Activated T-helper 17 cell treated with anti-CD3 and anti-CD28 coated beads, Interleukin-2, amount 50 U/mL, for 72 hours (primary cell): ENCODE measurements around the gene STAB1. TPM values are rescaled to one million over a fixed set of nuclear protein-coding genes. Genes with fewer than 3 reads are reported as not detected.
"Not testable (repeated sequence)": the region's sequence is repeated elsewhere in the genome, so short reads cannot be mapped to it uniquely, and the experiment has no call there.

ENCODE experiments used
- ATAC-seq: fragments of 150-1000 bp; cut with Tn5 transposase; replicated peaks from 2 replicates; pipeline ENCODE4 v1.10.0; 2021; ENCODE audit warnings: mild to moderate bottlenecking, moderate library complexity
- H3K27ac Mint-ChIP-seq: one replicate; pipeline ENCODE4 v1.8.0; 2022; ENCODE audit warnings: mixed read lengths
- H3K27me3 Mint-ChIP-seq: one replicate; pipeline ENCODE4 v1.8.0; 2022; ENCODE audit warnings: mixed read lengths
- H3K36me3 Mint-ChIP-seq: one replicate; pipeline ENCODE4 v1.8.0; 2022; ENCODE audit warnings: low read depth, mild to moderate bottlenecking, mixed read lengths
- H3K4me1 Mint-ChIP-seq: one replicate; pipeline ENCODE4 v1.8.0; 2022; ENCODE audit warnings: mixed read lengths
- H3K4me3 Mint-ChIP-seq: one replicate; pipeline ENCODE4 v1.8.0; 2022; ENCODE audit warnings: mild to moderate bottlenecking, mixed read lengths
- H3K9me3 Mint-ChIP-seq: one replicate; pipeline ENCODE4 v1.8.0; 2022; ENCODE audit warnings: mixed read lengths
- total RNA-seq, 2 donors: library from RNA; stranded (reverse); gene quantifications; one replicate each; pipeline ENCODE4 v1.2.3, GENCODE V29; 2022

The STAB1 gene
- total RNA-seq, 2 donors from 2014 or later, result 0.19 to 0.26 TPM

DNA sequence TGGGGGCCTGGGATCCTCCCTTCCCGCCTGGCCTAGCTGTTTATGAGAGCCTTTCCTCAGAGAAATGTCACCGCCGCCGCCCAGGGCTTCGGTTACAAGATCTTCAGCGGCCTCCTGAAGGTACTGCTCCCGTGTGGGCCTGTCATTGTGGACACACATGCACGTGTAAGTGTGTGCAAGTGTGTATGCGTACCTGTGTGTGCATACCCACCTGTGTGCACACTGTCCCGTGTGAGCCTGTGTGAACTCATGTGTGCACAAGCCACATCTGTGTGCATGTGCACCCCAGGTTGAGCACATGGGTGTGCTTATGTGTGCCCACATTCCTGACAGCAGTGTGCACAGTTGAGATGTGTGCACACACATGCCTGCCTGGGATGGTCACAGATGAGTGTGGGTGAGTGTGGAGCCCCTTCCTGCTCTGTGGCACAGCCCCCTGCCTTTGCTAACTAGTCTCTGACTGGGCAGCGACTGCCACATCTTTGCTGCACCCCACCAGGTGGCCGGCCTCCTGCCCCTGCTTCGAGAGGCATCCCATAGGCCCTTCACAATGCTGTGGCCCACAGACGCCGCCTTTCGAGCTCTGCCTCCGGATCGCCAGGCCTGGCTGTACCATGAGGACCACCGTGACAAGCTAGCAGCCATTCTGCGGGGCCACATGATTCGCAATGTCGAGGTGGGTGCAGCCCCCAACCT is 24.5 kb downstream of the STAB1 start:
- H3K27ac Mint-ChIP-seq, result no peak overlapping the region
- H3K4me1 Mint-ChIP-seq, result no peaks in the 10 kb centered on the region
- no peak overlapping the region for H3K4me3 Mint-ChIP-seq
- no peaks in the 10 kb centered on the region for H3K9me3 Mint-ChIP-seq
- ATAC-seq, result no peak
- no peaks in the 10 kb centered on the region for H3K36me3 Mint-ChIP-seq
- no peaks in the 10 kb centered on the region for H3K27me3 Mint-ChIP-seq

DNA sequence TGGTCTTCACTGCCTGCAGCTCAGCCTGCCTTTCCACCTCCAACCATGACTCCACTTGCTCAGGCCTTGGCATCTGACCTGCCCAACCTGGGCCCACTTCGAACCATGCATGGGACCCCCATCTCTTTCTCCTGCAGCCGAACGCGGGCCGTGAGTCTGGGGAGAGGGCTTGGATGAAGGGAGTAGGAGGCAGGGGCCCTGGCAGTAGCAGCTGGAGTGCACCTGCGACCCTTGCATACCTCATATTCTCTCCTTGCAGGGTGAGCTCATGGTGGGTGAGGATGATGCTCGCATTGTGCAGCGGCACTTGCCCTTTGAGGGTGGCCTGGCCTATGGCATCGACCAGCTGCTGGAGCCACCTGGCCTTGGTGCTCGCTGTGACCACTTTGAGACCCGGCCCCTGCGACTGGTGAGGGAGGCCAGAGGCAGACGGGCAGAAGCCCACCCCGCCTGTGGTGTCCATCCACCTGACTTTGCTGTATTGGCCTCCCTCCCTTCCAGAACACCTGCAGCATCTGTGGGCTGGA is 25.1 kb downstream of the STAB1 start:
- no peaks in the 10 kb centered on the region for H3K36me3 Mint-ChIP-seq
- H3K4me1 Mint-ChIP-seq, result no peaks in the 10 kb centered on the region
- no peak overlapping the region for H3K27ac Mint-ChIP-seq
- H3K27me3 Mint-ChIP-seq, result no peaks in the 10 kb centered on the region
- H3K9me3 Mint-ChIP-seq, result no peaks in the 10 kb centered on the region
- H3K4me3 Mint-ChIP-seq, result no peak overlapping the region
- no peak for ATAC-seq

DNA sequence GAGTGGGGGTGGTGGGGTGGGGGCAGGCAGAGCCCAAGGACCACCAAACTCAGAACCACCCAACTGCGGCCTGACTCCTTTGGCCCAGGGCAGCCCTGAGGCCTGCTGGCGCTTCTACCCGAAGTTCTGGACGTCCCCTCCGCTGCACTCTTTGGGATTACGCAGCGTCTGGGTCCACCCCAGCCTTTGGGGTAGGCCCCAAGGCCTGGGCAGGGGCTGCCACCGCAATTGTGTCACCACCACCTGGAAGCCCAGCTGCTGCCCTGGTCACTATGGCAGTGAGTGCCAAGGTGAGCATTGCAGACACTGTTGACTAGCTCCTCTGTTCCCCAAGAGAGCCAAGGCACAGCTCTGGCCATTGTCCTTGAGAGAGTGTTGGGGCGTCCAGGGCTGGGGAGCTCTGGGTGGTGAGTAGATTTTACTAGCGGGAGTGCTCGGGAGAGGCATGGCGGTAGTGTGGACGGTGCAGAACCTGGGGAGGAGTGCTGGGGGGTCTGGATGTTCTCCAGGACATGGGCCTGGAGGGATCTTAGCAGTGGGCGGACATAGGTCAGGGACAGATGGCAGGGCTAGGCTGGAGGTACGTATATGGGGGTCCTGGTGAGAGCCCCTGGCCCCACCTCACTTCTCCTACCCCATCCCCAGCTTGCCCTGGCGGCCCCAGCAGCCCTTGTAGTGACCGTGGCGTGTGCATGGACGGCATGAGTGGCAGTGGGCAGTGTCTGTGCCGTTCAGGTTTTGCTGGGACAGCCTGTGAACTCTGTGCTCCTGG is 25.8 kb downstream of the STAB1 start:
- Mint-ChIP-seq H3K27ac (no peak overlapping the region), H3K4me3 (no peak overlapping the region), H3K4me1 (no peaks in the 10 kb centered on the region), H3K36me3 (no peaks in the 10 kb centered on the region), H3K27me3 (no peaks in the 10 kb centered on the region), H3K9me3 (no peaks in the 10 kb centered on the region)
- no peak for ATAC-seq

GRCh38 chr3:52521488-52521824 is 26.3 kb downstream of the STAB1 start:
- Mint-ChIP-seq H3K9me3 (no peaks in the 10 kb centered on the region), H3K27ac (no peak overlapping the region)
- no peak for ATAC-seq

DNA sequence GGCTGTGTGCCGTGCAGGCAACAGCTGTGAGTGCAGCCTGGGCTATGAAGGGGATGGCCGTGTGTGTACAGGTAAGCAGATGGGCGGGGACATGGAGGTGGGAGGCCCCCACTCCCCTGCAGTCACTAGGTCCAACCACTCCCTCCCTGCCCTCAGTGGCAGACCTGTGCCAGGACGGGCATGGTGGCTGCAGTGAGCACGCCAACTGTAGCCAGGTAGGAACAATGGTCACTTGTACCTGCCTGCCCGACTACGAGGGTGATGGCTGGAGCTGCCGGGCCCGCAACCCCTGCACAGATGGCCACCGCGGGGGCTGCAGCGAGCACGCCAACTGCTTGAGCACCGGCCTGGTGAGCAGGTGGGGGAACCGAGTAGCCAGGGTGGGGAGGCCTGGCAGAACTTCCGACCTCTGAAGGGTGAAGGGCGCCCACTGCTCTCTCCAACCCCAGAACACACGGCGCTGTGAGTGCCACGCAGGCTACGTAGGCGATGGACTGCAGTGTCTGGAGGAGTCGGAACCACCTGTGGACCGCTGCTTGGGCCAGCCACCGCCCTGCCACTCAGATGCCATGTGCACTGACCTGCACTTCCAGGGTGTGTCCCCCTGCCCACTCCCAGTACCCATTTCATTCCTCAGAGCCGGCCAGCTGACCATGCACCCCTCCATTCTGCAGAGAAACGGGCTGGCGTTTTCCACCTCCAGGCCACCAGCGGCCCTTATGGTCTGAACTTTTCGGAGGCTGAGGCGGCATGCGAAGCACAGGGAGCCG is 26.9 kb downstream of the STAB1 start:
- Mint-ChIP-seq H3K4me3 (no peak overlapping the region), H3K4me1 (no peaks in the 10 kb centered on the region), H3K27me3 (no peaks in the 10 kb centered on the region), H3K27ac (no peak overlapping the region), H3K36me3 (no peaks in the 10 kb centered on the region), H3K9me3 (no peaks in the 10 kb centered on the region)
- ATAC-seq, result no peak

More at GRCh38 chr3:52521488-52521824, 26.3 kb downstream of the STAB1 start:
- no peaks in the 10 kb centered on the region for H3K36me3 Mint-ChIP-seq
- no peaks in the 10 kb centered on the region for H3K4me1 Mint-ChIP-seq
- H3K27me3 Mint-ChIP-seq, result no peaks in the 10 kb centered on the region
- no peak overlapping the region for H3K4me3 Mint-ChIP-seq

DNA sequence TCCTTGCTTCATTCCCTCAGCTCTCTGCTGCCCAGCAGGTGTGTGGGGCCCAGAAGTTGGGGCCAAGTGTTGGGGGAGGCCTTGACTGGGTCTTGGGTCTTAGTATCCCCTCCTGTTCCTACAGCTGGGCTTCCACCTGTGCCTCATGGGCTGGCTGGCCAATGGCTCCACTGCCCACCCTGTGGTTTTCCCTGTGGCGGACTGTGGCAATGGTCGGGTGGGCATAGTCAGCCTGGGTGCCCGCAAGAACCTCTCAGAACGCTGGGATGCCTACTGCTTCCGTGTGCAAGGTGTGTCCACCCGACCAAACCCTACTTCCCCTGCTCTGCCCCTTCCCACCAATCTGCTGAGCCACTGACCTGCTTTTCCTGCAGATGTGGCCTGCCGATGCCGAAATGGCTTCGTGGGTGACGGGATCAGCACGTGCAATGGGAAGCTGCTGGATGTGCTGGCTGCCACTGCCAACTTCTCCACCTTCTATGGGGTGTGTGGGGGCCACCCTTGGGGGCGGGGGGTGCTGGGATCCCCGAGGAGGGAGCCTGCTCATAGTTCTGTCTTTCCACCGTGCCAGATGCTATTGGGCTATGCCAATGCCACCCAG is 27.6 kb downstream of the STAB1 start:
- Mint-ChIP-seq H3K4me1 (no peaks in the 10 kb centered on the region), H3K27me3 (no peaks in the 10 kb centered on the region), H3K27ac (no peak overlapping the region), H3K9me3 (no peaks in the 10 kb centered on the region), H3K36me3 (no peaks in the 10 kb centered on the region), H3K4me3 (no peak overlapping the region)
- no peak for ATAC-seq

- H3K27me3 Mint-ChIP-seq, result no peaks in the 10 kb centered on the region
- H3K36me3 Mint-ChIP-seq, result no peaks in the 10 kb centered on the region
- no peak for ATAC-seq
- no peak overlapping the region for H3K27ac Mint-ChIP-seq
- H3K4me1 Mint-ChIP-seq, result no peaks in the 10 kb centered on the region
- H3K4me3 Mint-ChIP-seq, result no peak overlapping the region
- no peaks in the 10 kb centered on the region for H3K9me3 Mint-ChIP-seq
These were observed 28.5 kb downstream of the STAB1 start for GRCh38 chr3:52523386-52524257.

GRCh38 chr3:52524258-52524751 is 29.2 kb downstream of the STAB1 start:
- H3K4me1 Mint-ChIP-seq, result no peaks in the 10 kb centered on the region
- no peak overlapping the region for H3K4me3 Mint-ChIP-seq
- H3K36me3 Mint-ChIP-seq, result no peaks in the 10 kb centered on the region
- no peak for ATAC-seq
- H3K9me3 Mint-ChIP-seq, result no peaks in the 10 kb centered on the region
- H3K27ac Mint-ChIP-seq, result no peak overlapping the region
- H3K27me3 Mint-ChIP-seq, result no peaks in the 10 kb centered on the region

DNA sequence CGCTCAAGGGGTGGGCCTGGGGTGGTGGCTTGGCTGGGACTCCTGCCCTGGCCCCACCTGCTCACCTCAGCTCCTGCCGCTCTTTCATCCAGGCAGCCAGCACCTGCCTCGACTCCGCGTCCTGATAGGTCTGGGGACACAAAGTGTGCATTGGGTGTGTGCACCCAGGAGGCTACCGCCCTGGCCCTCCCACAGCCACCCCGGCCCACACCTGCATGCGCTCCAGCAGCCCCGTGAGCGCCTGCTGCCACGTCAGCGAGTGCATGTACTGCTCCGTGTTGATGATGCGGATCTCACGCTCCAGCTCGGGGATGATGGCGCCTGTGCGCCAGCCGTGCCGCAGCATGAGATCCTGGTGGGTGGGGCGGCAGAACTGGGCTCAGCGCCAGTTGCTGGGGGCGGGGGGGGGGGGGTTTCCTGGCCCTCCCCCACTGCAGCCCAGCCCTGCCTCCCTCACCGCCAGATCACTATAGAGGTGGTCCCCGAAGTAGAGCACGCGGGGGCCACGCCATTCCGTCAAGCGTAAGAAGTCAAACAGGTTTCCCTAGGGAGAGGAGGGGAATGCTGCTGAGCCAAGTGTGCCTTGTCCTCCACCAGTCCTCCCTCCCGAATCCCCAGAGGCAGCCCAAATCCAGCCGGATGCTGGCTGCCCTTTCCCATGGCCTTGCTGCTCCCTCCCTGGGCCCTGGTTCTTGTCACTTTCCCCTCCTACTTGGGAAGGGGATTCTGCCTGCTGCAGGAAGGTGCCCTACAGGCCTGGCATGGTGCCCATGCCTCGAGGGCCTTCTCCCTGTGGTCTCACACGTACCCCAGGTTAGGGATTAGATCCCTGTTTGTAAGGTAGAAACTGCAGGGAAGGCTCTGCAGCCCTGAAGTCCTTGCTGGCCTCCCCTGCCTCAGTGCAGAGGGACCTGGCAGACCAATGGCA is 29.9 kb downstream of the STAB1 start:
- Mint-ChIP-seq H3K36me3 (no peaks in the 10 kb centered on the region), H3K4me1 (no peaks in the 10 kb centered on the region), H3K27ac (no peak overlapping the region), H3K27me3 (no peaks in the 10 kb centered on the region), H3K4me3 (no peak overlapping the region), H3K9me3 (no peaks in the 10 kb centered on the region)
- no peak for ATAC-seq

- no peaks in the 10 kb centered on the region for H3K4me1 Mint-ChIP-seq
- no peak overlapping the region for H3K27ac Mint-ChIP-seq
- ATAC-seq, result no peak
- no peaks in the 10 kb centered on the region for H3K27me3 Mint-ChIP-seq
- H3K36me3 Mint-ChIP-seq, result no peaks in the 10 kb centered on the region
- no peaks in the 10 kb centered on the region for H3K9me3 Mint-ChIP-seq
- no peak overlapping the region for H3K4me3 Mint-ChIP-seq
These were observed 30.8 kb downstream of the STAB1 start for GRCh38 chr3:52525680-52526561.

GRCh38 chr3:52526671-52527038 is 31.5 kb downstream of the STAB1 start:
- not testable (repeated sequence) for H3K36me3 Mint-ChIP-seq, H3K27ac Mint-ChIP-seq, H3K9me3 Mint-ChIP-seq, ATAC-seq, H3K27me3 Mint-ChIP-seq, H3K4me1 Mint-ChIP-seq, H3K4me3 Mint-ChIP-seq

- no peaks in the 10 kb centered on the region for H3K4me1 Mint-ChIP-seq
- no peak overlapping the region for H3K27ac Mint-ChIP-seq
- H3K36me3 Mint-ChIP-seq, result no peaks in the 10 kb centered on the region
- H3K4me3 Mint-ChIP-seq, result no peak overlapping the region
- H3K27me3 Mint-ChIP-seq, result no peaks in the 10 kb centered on the region
- H3K9me3 Mint-ChIP-seq, result no peaks in the 10 kb centered on the region
- ATAC-seq, result no peak
These were observed 32.0 kb downstream of the STAB1 start for GRCh38 chr3:52527039-52527731.
